Retinal pigment epithelial cell (primary cell): ENCODE results near the gene PPIF.

Experiments
- DNase-seq: peaks from one replicate; pipeline ENCODE4 v3.0.0-alpha.2; 2010; ENCODE audit warnings: low read depth
- H3K4me3 ChIP-seq: 2 replicates; pipeline ENCODE4 v1.5.1; 2011; ENCODE audit warnings: mild to moderate bottlenecking, low read length, control low read depth, moderate library complexity
- TF ChIP-seq, protein P1 (sequence below): conservative IDR thresholded peaks from 2 replicates; pipeline ENCODE4 v1.5.1; 2011; ENCODE audit warnings: low read depth, low read length, control low read depth, inconsistent platforms

PPIF gene

DNA sequence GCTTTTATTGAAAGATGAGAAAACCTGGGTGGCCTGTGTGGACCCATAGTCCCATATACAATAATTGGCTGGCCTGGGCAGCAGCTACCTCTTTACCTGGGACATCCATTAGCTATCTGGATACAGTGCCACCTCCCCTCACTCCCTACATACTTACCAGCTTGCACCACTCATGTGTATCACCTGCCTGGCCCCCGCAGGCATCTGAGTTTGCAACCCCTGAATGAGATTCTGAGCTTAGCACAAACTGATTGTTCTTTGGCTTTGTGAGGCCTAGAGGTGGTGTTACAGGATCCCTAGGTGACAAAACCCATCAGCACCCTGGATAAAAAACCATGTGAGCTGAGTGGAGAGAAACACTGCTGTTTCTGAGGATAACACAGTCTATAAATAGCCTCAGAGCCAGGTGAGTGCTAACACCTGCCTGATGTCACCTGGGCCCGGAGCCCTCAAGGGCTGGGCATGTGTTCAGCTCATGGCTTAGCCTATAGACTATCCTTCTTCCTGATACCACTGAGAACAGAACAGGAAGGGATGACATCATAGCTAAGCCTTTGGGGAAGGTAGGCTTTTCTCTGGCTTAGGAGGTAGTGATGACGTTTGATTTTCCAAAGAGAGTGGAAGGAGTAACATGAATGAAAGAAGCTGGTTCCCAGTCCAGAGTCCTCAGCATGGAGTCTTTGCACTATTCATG, 2.6 kb upstream of the PPIF start:
- no peak for DNase-seq
- TF ChIP-seq, protein P1, sequence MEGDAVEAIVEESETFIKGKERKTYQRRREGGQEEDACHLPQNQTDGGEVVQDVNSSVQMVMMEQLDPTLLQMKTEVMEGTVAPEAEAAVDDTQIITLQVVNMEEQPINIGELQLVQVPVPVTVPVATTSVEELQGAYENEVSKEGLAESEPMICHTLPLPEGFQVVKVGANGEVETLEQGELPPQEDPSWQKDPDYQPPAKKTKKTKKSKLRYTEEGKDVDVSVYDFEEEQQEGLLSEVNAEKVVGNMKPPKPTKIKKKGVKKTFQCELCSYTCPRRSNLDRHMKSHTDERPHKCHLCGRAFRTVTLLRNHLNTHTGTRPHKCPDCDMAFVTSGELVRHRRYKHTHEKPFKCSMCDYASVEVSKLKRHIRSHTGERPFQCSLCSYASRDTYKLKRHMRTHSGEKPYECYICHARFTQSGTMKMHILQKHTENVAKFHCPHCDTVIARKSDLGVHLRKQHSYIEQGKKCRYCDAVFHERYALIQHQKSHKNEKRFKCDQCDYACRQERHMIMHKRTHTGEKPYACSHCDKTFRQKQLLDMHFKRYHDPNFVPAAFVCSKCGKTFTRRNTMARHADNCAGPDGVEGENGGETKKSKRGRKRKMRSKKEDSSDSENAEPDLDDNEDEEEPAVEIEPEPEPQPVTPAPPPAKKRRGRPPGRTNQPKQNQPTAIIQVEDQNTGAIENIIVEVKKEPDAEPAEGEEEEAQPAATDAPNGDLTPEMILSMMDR: no peak

DNA sequence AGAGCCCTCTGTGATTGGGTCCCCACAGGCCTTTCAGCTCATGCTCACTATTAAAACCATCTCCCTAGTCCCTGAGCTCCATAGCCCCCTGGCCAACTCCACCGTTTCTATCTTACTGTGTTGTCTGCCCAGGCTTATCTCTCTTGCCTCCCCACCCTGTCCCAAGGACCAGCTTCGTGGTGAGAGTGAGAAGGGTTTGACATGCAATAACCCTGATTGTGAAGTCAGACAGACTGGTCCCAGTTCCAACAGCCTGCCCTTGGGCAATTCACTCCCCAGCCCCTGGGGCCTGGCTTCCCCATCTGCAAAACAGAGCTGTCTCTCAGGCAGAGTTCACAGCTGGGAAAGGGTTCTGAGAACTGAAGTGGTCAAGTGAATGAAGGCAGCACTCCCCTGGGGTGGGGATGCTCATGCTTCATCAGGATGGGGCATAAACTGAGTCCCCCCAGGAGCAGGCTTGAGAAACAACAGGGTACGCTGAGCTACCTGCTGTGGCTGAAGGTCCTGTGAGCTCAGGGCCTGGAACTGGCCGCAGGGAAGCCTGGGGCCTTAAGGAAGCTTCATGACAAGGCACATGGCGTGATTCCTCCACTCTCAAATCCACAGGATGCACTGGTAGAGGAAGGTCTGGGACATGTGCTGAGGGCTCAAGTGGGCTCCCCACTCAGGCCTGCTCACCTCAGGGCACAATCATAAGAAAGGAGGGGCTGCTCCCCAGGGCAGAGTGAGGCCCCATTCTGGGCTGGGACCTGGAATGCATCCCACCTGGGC, 1.8 kb upstream of the PPIF start:
- no peak for DNase-seq
- H3K4me3 ChIP-seq: no peak overlapping the region
- TF ChIP-seq, protein P1: no peak

More for the DNA sequence above, 2.6 kb upstream of the PPIF start:
- H3K4me3 ChIP-seq: no peak overlapping the region

GRCh38 chr10:79346012-79346340, 1.3 kb upstream of the PPIF start:
- DNase-seq: no peak
- TF ChIP-seq, protein P1: no peak

DNA sequence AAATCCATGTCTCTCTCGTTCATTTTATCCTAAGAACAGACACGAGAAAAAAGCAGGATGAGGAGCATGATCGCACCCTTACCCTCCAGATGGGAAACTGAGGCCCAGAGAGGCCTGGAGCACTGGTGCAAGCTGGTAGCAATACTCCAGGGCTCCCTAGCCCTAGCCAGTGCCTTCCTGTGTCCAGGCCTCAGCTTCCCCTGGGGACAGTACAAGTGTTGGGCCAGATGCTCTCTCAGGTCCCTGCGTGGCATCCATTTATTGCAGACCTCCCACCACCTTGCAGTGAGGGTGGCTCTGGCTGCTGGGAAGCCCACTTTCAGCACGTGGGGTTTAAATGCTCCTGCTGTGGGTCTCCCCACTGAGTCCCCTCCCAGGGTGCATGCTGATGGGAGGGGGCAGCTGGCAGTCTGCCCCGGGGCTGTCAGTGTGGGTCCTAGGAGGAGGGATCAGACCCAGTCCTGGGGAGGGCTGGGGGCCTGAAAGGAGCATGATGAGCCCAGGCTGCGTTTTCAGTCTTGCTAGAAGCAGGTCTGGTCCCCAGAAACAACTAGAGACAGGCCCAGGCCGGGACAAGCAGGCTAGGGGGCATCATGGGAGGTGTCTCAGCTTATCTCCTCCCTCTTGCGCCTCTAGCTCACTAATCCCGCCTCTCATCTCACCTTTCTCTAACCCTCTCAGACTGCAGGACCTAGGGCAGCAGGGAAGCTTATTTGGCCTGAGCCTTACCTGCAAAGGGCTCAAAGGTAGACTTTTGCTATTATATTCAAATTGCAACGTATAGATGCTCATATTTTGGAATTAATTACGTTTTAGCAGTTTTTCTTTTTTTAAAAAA, 662 bp upstream of the PPIF start:
- H3K4me3 ChIP-seq: peak overlapping the region; percentile 14
- no peak for DNase-seq
- TF ChIP-seq, protein P1: no peak

More at GRCh38 chr10:79346012-79346340, 1.3 kb upstream of the PPIF start:
- H3K4me3 ChIP-seq: no peak overlapping the region

DNA sequence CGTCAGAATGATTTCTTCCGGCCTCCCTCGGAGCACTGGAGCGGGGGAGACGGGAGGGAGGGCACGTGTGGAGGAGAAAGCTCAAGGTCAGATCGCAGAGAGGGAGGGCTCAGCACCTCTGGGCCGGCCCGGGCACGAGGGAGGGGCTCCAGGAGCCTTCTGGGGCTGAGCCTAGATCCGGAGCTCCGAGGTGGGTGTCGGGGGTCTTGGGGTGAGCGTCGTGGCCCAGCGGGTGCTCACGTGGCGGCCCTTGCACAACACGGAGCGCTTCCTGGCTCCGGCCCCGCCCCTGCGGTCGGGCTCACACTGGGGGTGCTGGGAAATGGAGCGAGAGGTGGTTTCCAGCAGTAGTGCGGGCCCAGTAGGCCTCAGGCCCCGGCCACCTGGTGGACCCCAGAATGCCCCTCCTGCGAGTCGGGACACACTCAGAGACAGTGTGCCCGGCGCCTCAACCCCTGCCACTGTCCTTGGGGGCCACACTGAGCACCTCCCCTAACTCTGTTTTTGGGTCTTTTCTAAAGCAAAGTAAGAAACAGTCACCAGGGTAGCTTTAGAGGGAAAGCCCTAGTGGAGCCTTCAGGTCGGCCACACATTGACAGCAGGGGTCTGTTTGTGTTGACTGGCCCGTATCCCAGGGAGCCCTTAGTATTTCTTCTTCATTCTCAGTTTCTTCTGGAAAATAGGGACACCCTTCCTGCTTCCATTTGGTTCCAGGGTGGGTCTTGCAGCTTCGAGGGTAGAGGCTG, 798 bp downstream of the PPIF start:
- no peak for DNase-seq
- peak overlapping the region; percentile 74 for H3K4me3 ChIP-seq
- TF ChIP-seq, protein P1: no peak

- DNase-seq: no peak
- TF ChIP-seq, protein P1: no peak
- peak overlapping the region; percentile 74 for H3K4me3 ChIP-seq
Measured at GRCh38 chr10:79348640-79348988, 1.3 kb downstream of the PPIF start.
